Occipital lobe (tissue), 3 donors: Measurements from ENCODE around the gene LYG2. TPM values are rescaled to one million over a fixed set of nuclear protein-coding genes. Genes with fewer than 3 reads are reported as not detected.
"Not testable (repeated sequence)": the region's sequence is repeated elsewhere in the genome, so short reads cannot be mapped to it uniquely, and the experiment has no call there.

Source experiments
- DNase-seq: peaks from one replicate; lab custom pipeline; 2025; lab: John Stamatoyannopoulos, UW
- small RNA-seq: library from RNA; depleted of rRNA; stranded (forward); fragments of <200 nt; gene quantifications from one replicate; pipeline ENCODE3, GENCODE V24; 2014
- total RNA-seq: library from RNA; depleted of rRNA; stranded (reverse); fragments of >200 nt; gene quantifications from one replicate; pipeline ENCODE4 v1.2.3, GENCODE V29; 2014

LYG2 gene
- total RNA-seq, 1 donor from 2014 or later, result not detected

GRCh38 chr2:99201959-99202678, 53.3 kb downstream of the LYG2 start:
- DNase-seq, result no peak

GRCh38 chr2:99200076-99200800, 55.2 kb downstream of the LYG2 start:
- DNase-seq, result no peak

DNA sequence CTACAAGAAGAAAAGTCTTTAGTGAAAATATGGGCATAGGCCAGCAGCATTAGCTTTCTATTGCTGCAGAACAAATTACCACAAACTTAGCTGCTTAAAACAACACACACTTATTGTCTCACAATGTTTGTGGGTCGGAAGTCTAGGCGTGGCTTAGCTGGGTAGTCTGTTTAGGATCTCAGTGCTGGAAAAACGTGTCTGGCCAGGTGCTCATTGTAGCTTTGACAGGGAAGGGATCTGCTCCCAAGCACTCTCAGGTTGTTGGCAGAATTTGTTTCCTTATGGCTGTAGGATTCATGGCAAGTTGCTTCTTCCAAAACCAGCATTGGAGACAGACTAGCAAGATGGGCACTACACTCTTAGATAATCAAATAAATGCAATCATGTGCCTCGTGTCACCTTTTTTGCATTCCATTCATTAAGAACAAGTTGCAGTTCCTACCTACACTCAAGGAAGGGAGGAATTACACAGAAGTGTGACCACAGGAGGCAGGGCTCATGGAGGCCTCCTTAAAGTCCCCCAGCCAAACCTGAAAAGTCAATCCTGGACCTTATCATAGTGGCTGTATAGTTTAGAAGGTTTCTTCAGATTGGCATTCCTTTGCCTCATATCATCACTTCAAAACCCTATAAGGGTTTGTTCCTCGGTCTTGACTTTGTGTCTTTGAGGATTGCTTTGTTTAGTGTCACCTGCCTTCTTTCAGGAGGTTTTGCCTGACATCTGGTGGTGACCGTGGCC, 57.2 kb downstream of the LYG2 start:
- DNase-seq, result no peak

DNA sequence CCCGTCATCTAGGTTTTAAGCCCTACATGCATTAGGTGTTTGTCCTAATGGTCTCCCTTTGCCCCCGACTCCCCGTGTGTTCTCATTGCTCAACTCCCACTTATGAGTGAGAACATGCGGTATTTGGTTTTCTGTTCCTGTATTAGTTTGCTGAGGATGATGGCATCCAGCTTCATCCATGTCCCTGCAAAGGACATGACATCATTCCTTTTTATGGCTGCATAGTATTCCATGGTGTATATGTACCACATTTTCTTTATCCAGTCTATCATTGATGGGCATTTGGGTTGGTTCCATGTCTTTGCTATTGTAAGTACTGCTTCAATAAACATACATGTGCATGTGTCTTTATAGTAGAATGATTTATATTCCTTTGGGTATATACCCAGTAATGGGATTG, 63.1 kb downstream of the LYG2 start:
- DNase-seq, result not testable (repeated sequence)

Small RNA genes lying within 50 kb of the gene (small RNA-seq; reads per million reads assigned to genes)
- gene AC092587.1, result not detected

Other genes with a start within 250 kb of the LYG2 start
- 3.7 TPM for gene C2orf15, start 114.0 kb downstream of the LYG2 start, total RNA-seq
- gene TSGA10, start 100.7 kb downstream of the LYG2 start, total RNA-seq, result 21.1 TPM
- 11.5 TPM for gene LIPT1, start 100.7 kb downstream of the LYG2 start, total RNA-seq
- gene MITD1, start 74.6 kb downstream of the LYG2 start, total RNA-seq, result 20.0 TPM
- 77.8 TPM for gene MRPL30, start 74.5 kb downstream of the LYG2 start, total RNA-seq
- gene LYG1, start 45.5 kb upstream of the LYG2 start, total RNA-seq, result 0.47 TPM
- gene TXNDC9, start 80.7 kb upstream of the LYG2 start, total RNA-seq, result 55.1 TPM
- gene EIF5B, start 81.7 kb upstream of the LYG2 start, total RNA-seq, result 16.2 TPM
- 122 TPM for gene REV1, start 234.4 kb upstream of the LYG2 start, total RNA-seq